HG03558 (cell line): ENCODE results near the gene FN1.
"Not testable (repeated sequence)": the region's sequence is repeated elsewhere in the genome, so short reads cannot be mapped to it uniquely, and the experiment has no call there.

ENCODE experiments used
- ATAC-seq: cut with Tn5 transposase; IDR thresholded peaks from one replicate; pipeline ENCODE4 v1.9.1; 2021; ENCODE audit warnings: moderate number of reproducible peaks; ENCODE audit not compliant: unreplicated experiment; ENCODE audit errors: extremely low read depth

FN1 gene

GRCh38 chr2:215370112-215370965, 65.5 kb downstream of the FN1 start:
- ATAC-seq = no peak

DNA sequence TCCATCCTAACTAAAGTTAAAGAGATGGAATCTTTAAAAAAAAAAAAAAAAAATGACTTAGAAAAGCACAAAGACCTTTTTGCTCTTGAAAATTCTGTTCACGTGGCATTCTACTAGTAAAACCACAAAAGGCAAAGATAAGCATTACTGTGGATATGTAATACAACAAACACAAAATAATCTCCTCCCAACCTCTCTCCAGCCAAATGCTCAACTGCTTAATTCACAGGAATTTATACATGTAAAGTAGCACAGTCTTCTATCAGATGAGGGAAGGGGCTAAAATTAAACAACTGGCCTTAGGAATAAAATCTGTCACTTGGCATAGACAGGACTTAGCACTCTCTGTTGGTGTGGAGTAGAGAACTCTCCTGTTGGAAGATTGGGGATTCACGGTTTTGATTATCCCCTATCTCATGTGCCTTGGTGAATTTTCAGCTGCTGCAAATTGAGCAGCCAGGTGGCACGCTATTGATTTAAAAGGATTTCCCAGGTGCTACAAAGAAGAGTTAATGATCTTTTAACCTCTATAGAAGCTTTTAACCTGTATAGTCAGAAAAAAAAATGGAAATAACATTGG, 66.6 kb downstream of the FN1 start:
- no peak for ATAC-seq

DNA sequence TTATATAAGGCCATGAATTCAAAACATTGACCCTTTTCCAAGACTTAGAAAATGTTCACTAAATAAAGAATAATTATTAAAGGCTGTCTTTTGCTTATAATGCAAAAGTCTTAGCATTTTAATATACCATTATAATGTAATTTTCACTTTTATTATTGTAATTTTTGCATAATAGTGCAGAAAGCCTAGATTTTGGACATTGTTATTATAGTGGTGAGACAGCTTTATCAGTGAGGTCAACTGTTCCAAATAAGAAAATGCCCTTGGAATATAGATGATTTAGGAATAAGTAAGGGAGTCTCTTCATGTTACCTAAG, 67.4 kb downstream of the FN1 start:
- no peak for ATAC-seq

DNA sequence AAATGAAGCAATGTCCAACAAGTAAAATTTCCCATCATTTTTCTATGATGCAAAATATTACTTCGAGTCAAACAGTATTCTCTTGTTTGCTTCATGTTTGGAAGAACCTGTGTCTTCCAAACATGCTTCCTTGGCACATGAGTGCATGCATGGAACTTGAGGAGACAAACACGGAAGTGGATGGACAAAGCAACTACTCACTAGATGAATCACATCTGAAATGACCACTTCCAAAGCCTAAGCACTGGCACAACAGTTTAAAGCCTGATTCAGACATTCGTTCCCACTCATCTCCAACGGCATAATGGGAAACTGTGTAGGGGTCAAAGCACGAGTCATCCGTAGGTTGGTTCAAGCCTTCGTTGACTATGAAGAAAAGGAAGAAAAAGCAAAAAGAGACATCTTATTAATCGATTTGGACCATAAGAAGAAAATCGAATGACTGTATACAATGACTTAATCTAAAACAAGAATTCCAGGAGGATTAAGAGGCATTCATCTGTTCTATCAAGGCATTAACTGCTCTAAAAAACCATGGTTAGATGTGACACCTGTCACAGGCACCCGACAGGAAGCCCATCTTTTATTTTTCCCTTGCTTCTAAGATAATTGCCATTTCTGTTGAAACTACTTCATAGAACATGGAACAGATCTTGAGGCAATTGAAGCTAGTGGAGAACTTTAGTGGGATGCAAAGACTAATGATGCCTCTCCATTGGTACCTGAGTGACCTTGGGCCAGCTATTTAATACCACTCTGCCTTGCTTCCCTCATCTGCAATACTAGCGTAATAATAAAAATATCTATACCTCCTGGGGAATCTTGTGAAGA, 68.0 kb downstream of the FN1 start:
- ATAC-seq = no peak

DNA sequence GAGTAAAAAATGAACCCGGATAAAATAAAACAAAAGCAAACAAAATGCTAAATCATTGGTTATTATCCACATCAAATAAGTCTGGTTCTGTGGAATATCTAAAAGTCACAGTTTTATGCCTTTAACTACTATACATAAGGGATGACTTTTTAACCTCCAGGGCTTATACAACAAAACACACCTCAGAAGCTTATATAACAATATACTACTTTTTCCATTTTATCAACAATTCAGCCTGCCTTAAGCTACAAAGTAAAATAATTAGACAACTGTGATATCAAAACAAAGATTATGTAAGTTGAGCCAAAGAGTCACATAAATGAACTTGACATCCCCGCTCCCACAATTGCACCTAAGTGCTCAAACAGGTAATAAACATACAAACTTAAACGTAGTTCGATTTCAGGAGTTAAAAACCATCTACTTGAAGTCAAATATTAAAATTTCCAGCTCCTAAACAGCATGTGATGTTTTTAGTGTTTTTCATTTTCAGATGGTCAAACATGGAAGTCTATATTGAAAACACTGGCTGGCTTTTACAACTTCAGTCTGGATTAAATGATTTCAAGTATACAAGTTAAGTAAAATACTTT, 69.3 kb downstream of the FN1 start:
- ATAC-seq = no peak

- no peak for ATAC-seq
Measured at GRCh38 chr2:215365184-215365658, 70.6 kb downstream of the FN1 start.

DNA sequence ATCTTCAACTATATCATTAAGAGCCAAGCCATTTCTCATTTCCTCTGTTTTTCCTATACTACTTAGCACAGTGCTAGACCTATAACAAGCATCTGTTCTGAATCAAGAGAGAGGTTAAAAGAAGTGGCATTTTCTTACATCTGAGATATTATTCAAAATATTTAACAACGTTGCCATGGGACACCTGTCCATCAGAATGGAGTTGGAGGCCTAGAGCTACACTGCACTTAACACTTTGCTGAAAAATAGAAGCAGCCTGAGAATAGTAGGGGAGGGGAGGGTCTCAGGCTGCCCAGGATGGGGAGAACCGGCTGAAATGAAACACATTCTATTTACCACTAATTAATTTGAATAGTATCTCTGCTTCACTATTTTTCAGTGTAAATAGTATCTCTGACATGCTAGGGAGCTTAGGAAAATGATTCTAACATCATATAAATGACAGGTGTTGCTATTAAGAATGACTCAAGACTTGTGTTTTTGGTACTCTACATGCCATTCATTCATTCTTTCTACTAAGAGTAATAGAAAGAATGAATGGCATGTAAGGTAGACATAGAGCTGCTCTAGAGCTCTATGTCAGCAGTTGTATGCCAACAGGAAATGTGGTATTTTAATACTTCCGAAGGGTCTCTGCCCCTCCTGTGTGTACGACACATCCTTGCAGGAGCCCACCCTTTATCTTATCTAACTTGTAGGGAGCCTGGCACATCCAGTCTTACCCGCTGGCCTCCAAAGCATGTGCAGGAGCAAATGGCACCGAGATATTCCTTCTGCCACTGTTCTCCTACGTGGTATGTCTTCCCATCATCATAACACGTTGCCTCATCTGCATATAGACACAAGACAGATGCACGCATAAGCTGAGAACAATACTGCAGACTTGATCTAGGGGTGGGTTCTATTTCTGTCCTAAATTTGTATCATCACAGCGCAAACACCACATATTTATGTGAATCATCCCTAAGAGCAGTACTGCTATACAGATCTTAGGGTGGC, 71.4 kb downstream of the FN1 start:
- no peak for ATAC-seq

- no peak for ATAC-seq
Measured at GRCh38 chr2:215363461-215364156, 72.3 kb downstream of the FN1 start.

GRCh38 chr2:215363039-215363438, 72.8 kb downstream of the FN1 start:
- no peak for ATAC-seq

GRCh38 chr2:215362562-215362904, 73.3 kb downstream of the FN1 start:
- ATAC-seq = no peak

GRCh38 chr2:215361876-215362561, 73.8 kb downstream of the FN1 start:
- no peak for ATAC-seq

DNA sequence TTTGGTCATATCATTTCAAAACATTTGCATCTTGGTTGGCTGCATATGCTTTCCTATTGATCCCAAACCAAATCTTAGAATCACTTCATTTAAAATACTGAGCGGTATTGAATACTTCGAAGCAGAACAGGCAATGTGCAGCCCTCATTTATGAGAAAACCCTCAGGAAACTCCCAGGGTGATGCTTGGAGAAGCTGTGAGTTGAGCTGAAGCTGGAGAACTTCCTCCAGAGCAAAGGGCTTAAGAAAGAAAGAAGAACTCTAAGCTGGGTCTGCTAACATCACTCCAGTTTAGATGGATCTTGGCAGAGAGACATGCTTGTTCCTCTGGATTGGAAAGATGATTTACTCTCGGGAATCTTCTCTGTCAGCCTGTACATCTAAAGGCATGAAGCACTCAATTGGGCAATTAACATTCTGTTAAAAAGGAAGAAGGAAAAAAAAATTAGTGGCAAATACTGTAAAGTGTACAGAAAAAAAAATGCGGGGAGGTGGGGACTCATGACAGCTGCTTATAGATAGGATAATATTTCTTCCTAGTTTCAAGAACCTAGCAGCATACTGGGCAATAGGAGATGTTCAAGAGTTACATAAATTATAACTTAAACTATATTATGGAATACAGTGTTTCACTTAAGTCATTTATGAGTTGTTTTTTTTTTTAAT, 74.5 kb downstream of the FN1 start:
- ATAC-seq = no peak

DNA sequence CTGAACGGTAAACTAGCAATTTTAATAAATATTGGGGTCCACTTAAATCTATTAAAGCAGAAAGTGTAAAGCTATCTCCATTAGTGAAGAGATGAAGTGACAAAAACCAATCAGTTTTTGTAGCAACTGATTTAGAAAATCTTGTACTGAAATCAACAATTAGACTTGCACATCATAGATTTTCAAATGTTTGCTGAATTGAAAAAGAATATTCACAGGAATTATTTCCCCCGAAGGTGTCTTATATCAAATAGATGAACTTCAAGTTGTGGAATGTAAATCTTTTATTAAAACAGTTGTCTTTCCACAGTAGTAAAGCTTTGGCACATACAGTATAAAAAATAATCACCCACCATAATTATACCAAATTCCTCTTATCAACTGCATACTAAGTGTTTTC, 75.3 kb downstream of the FN1 start:
- no peak for ATAC-seq

DNA sequence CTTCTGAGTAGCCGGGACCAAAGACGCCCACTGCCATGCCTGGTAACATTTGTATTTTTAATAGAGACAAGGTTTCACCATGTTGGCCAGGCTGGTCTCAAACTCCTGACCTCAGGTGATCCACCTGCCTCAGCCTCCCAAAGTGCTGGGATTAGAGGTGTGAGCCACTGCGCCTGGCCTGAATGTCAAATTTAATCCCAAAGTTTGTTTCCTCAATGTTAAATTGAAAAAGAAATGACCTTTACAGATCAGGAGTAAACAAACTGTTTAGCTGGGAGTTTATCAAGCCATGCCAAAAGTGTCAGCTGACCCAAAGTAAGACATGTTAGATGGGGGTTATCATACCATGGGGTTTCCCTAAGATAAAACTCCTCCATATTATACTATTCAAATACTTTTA, 75.8 kb downstream of the FN1 start:
- ATAC-seq = not testable (repeated sequence)

- no peak for ATAC-seq
Measured at GRCh38 chr2:215359576-215359922, 76.3 kb downstream of the FN1 start.

DNA sequence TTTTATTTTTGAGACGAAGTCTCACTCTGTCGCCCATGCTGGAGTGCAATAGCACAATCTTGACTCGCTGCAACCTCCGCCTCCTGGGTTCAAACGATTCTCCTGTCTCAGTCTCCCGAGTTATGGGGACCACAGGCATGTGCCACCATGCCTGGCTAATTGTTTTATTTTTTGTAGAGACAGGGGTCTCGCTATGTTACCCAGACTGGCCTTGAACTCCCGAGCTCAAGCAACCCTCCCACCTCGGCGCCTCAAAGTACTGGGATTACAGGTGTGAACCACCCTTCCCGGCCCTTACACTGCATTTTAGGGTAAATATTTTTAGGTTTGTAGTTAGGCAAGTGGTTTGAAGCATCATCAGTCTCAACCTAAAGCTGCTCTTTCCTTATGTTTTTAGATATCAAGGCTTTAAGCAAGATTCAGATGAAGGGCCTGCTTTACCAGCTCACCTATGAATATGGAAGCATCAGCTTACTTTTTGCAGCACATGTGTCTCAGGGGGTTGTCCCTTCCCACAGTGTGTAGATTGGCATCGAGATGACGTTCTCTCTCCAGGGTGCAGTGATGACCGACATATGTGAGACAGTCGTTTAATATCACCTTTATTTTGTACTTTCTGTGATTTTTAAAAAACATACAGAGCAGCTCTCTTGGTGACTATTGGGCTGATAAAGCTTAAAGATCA, 76.8 kb downstream of the FN1 start:
- ATAC-seq = no peak

- ATAC-seq = no peak
Measured at GRCh38 chr2:215358312-215358845, 77.5 kb downstream of the FN1 start.
